ENCODE measurements around the gene ZNF423. TPM values are rescaled to one million over a fixed set of nuclear protein-coding genes. Genes with fewer than 3 reads are reported as not detected.

The ZNF423 gene
- total RNA-seq, 4 donors from 2014 or later = 1.4 to 20.6 (median 4.7) TPM

GRCh38 chr16:49696414-49697101, 159.4 kb downstream of the ZNF423 start:
- H3K27ac ChIP-seq = no peak overlapping the region
- no peak for DNase-seq
- TF ChIP-seq, protein P1, sequence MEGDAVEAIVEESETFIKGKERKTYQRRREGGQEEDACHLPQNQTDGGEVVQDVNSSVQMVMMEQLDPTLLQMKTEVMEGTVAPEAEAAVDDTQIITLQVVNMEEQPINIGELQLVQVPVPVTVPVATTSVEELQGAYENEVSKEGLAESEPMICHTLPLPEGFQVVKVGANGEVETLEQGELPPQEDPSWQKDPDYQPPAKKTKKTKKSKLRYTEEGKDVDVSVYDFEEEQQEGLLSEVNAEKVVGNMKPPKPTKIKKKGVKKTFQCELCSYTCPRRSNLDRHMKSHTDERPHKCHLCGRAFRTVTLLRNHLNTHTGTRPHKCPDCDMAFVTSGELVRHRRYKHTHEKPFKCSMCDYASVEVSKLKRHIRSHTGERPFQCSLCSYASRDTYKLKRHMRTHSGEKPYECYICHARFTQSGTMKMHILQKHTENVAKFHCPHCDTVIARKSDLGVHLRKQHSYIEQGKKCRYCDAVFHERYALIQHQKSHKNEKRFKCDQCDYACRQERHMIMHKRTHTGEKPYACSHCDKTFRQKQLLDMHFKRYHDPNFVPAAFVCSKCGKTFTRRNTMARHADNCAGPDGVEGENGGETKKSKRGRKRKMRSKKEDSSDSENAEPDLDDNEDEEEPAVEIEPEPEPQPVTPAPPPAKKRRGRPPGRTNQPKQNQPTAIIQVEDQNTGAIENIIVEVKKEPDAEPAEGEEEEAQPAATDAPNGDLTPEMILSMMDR (IDR thresholded peaks at IDR 0.05) = no peak
- no peak for TF ChIP-seq POLR2A (IDR thresholded peaks at IDR 0.05)
- H3K27me3 ChIP-seq = no peaks in the 10 kb centered on the region
- no peak overlapping the region for H3K4me3 ChIP-seq
- no peaks in the 10 kb centered on the region for H3K9me3 ChIP-seq
- no peaks in the 10 kb centered on the region for H3K4me1 ChIP-seq
- H3K36me3 ChIP-seq = no peaks in the 10 kb centered on the region

- H3K36me3 ChIP-seq = no peaks in the 10 kb centered on the region
- H3K4me3 ChIP-seq = no peak overlapping the region
- DNase-seq = no peak
- no peak overlapping the region for H3K27ac ChIP-seq
- no peaks in the 10 kb centered on the region for H3K27me3 ChIP-seq
- H3K4me1 ChIP-seq = no peaks in the 10 kb centered on the region
- H3K9me3 ChIP-seq = no peaks in the 10 kb centered on the region
- TF ChIP-seq POLR2A (IDR thresholded peaks at IDR 0.05) = no peak
- TF ChIP-seq, protein P1 (IDR thresholded peaks at IDR 0.05) = no peak
Observed at GRCh38 chr16:49695782-49696413, 160.0 kb downstream of the ZNF423 start.

- TF ChIP-seq, protein P1 (IDR thresholded peaks at IDR 0.05) = no peak
- TF ChIP-seq POLR2A (IDR thresholded peaks at IDR 0.05) = no peak
- DNase-seq = no peak
- no peaks in the 10 kb centered on the region for H3K9me3 ChIP-seq
- no peak overlapping the region for H3K4me3 ChIP-seq
- H3K27me3 ChIP-seq = no peaks in the 10 kb centered on the region
- H3K27ac ChIP-seq = no peak overlapping the region
- no peaks in the 10 kb centered on the region for H3K4me1 ChIP-seq
- no peaks in the 10 kb centered on the region for H3K36me3 ChIP-seq
Observed at GRCh38 chr16:49693445-49693844, 162.5 kb downstream of the ZNF423 start.

DNA sequence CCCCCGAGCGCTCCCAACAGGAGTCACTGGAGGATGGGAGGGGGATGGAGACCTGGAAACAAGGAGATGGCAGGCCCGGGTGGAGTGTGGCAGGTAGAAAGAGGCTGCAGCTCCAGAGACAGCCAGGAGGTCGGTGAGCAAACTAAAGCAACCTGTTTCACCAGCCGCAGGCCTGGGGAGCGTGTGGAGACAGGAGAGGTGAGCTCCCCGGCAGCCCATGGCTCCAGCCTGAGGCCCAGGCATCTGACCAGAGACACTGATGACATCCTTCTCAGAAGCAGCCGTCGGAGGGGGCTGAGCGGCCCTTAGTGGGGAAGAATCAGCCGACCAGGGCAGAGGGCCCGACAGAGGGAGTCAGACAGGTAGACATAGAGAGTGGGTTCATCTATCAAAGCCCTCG, 165.1 kb downstream of the ZNF423 start:
- no peaks in the 10 kb centered on the region for H3K4me1 ChIP-seq
- no peak for DNase-seq
- no peaks in the 10 kb centered on the region for H3K9me3 ChIP-seq
- no peaks in the 10 kb centered on the region for H3K36me3 ChIP-seq
- no peaks in the 10 kb centered on the region for H3K27me3 ChIP-seq
- no peak overlapping the region for H3K4me3 ChIP-seq
- TF ChIP-seq POLR2A (IDR thresholded peaks at IDR 0.05) = no peak
- TF ChIP-seq, protein P1 (IDR thresholded peaks at IDR 0.05) = no peak
- no peak overlapping the region for H3K27ac ChIP-seq

GRCh38 chr16:49688036-49688697, 167.7 kb downstream of the ZNF423 start:
- no peak for TF ChIP-seq POLR2A (IDR thresholded peaks at IDR 0.05)
- TF ChIP-seq, protein P1 (IDR thresholded peaks at IDR 0.05) = no peak
- no peak for DNase-seq

More at GRCh38 chr16:49688036-49688697, 167.7 kb downstream of the ZNF423 start:
- H3K9me3 ChIP-seq = no peaks in the 10 kb centered on the region
- no peaks in the 10 kb centered on the region for H3K4me1 ChIP-seq
- no peak overlapping the region for H3K27ac ChIP-seq
- no peaks in the 10 kb centered on the region for H3K36me3 ChIP-seq
- no peak overlapping the region for H3K4me3 ChIP-seq
- H3K27me3 ChIP-seq = no peaks in the 10 kb centered on the region

Data from Peyer's patch (tissue), 4 donors.